Immature natural killer cell (primary cell): ENCODE results near the gene RAET1L. TPM values are rescaled to one million over a fixed set of nuclear protein-coding genes. Genes with fewer than 3 reads are reported as not detected.
"Not testable (repeated sequence)": the region's sequence is repeated elsewhere in the genome, so short reads cannot be mapped to it uniquely, and the experiment has no call there.

Source experiments
- DNase-seq, 3 donors: peaks; one replicate each; pipeline ENCODE4 v3.0.0; 2022; ENCODE audit warnings: mixed read lengths in 1 of 3
- H3K27ac Mint-ChIP-seq, 6 donors: one replicate each; pipeline ENCODE4 v1.8.0; 2020; ENCODE audit warnings: mixed read lengths in 6 of 6, mild to moderate bottlenecking in 5 of 6, inconsistent platforms in 4 of 6, moderate library complexity in 3 of 6
- H3K27me3 Mint-ChIP-seq, 3 donors: one replicate each; pipeline ENCODE4 v1.8.0; 2020 to 2021; ENCODE audit warnings: low read depth in 3 of 3, mild to moderate bottlenecking in 3 of 3, mixed read lengths in 3 of 3, moderate library complexity in 3 of 3, inconsistent platforms in 1 of 3
- H3K36me3 Mint-ChIP-seq, 3 donors: one replicate each; pipeline ENCODE4 v1.8.0; 2020; ENCODE audit warnings: mixed read lengths in 3 of 3, inconsistent platforms in 2 of 3, mild to moderate bottlenecking in 2 of 3
- H3K4me1 Mint-ChIP-seq, 2 donors: one replicate each; pipeline ENCODE4 v1.8.0; 2020; ENCODE audit warnings: inconsistent platforms in 2 of 2, mild to moderate bottlenecking in 2 of 2, mixed read lengths in 2 of 2, moderate library complexity in 1 of 2
- H3K4me3 Mint-ChIP-seq, 5 donors: one replicate each; pipeline ENCODE4 v1.8.0; 2020; ENCODE audit warnings: mild to moderate bottlenecking in 5 of 5, mixed read lengths in 5 of 5, inconsistent platforms in 3 of 5, moderate library complexity in 3 of 5
- H3K9me3 Mint-ChIP-seq, 6 donors: one replicate each; pipeline ENCODE4 v1.8.0; 2020; ENCODE audit warnings: mild to moderate bottlenecking in 6 of 6, mixed read lengths in 6 of 6, inconsistent platforms in 4 of 6, moderate library complexity in 3 of 6
- polyA plus RNA-seq, 3 donors: library from polyadenylated mRNA; unstranded; fragments of 300-500 nt; fragmentation: Illumina TruSeq; gene quantifications; one replicate each; pipeline ENCODE4 v1.2.3, GENCODE V29; 2021

Gene RAET1L
- polyA plus RNA-seq, 3 donors from 2014 or later: not detected

- peaks cover 0 to 2% (median 0%) of the 10 kb centered on the region in 6 donors for H3K9me3 Mint-ChIP-seq
- H3K36me3 Mint-ChIP-seq: peaks cover 0 to 5% (median 3%) of the 10 kb centered on the region in 3 donors
- H3K4me1 Mint-ChIP-seq: peaks cover 6 to 7% of the 10 kb centered on the region in 2 donors
- no peak for DNase-seq
- H3K4me3 Mint-ChIP-seq: peak overlapping the region in 4 of 5 donors; percentile 53 to 77 (median 60)
- H3K27ac Mint-ChIP-seq: no peak overlapping the region
- peaks cover 22 to 32% (median 31%) of the 10 kb centered on the region in 3 donors for H3K27me3 Mint-ChIP-seq
Measured at GRCh38 chr6:150037526-150038201, 12.3 kb upstream of the RAET1L start.

DNA sequence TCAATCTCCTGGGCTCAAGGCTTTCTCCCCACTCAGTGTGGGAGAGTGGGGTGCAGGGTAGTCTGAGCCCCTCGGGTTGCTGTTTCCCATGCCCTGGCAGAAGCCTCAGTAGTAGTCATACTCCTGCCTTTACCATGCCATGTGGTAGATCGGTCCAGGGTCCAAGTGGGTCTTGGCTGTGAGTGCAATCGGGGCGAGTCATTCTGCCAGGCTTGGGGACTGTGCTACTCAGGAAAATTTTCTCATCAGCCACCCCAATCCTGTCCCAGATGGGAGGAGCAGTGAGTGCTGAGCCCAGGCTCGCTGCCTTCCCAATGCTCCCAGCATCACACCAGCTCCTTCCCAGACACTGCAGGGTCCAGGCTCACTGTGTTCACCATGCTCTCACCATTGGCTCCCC lies 10.7 kb upstream of the RAET1L start:
- Mint-ChIP-seq H3K36me3 (peaks cover 0 to 5% (median 3%) of the 10 kb centered on the region in 3 donors), H3K4me1 (peaks cover 6 to 7% of the 10 kb centered on the region in 2 donors), H3K27me3 (peaks cover 19 to 33% (median 21%) of the 10 kb centered on the region in 3 donors), H3K4me3 (no peak overlapping the region), H3K9me3 (peaks cover 0 to 2% (median 0%) of the 10 kb centered on the region in 6 donors), H3K27ac (no peak overlapping the region)
- DNase-seq: no peak

DNA sequence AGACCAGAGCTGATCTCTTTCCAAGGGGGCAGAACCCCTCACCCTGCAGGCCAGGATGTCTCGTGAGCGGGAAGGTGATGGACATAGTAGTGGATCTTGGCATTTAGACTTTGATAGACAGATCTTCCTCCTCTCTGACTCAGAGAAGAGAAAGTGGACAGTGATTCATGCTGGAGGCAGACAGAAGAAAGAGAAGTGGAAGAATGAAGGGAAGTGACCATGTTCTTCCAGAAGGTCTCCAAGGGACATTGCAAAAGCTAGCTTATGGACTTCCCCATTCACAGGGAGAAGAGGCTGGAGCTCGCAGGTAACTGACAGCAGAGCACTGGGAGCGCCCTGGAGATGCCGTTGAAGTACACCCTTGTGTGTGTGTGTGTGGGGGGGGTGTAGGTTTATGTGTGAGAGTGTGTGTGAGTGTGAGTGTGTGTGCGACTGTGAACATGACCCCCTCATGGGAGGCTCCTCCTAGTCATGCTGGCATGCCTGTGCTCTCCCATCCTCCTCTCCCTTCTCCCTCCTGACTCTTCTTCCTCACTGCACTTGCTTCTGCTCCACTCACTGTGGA lies 8.0 kb upstream of the RAET1L start:
- DNase-seq: no peak
- peaks cover 6 to 7% of the 10 kb centered on the region in 2 donors for H3K4me1 Mint-ChIP-seq
- H3K9me3 Mint-ChIP-seq: peaks cover 0 to 2% (median 0%) of the 10 kb centered on the region in 6 donors
- peaks cover 0 to 5% (median 3%) of the 10 kb centered on the region in 3 donors for H3K36me3 Mint-ChIP-seq
- H3K27ac Mint-ChIP-seq: no peak overlapping the region
- peaks cover 9 to 21% (median 11%) of the 10 kb centered on the region in 3 donors for H3K27me3 Mint-ChIP-seq
- no peak overlapping the region for H3K4me3 Mint-ChIP-seq

DNA sequence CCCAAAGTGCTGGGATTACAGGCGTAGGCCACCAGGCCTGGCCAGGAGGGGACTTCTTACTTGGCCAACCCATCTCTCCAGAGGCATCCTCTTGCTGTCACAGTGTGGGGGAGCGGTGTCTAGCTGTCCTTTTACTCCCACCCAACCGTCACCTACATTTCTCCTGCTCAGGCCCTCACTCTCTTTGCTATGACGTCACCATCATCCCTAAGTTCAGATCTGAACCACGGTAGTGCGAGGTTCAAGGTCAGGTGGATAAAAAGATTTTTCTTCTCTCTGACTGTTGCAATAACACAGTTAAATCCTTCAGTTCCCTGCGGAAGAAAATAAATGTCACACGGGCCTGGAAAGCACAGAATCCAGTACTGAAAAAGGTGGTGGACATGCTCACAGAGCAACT lies 7.3 kb upstream of the RAET1L start:
- H3K4me3 Mint-ChIP-seq: no peak overlapping the region
- peaks cover 11 to 21% (median 15%) of the 10 kb centered on the region in 3 donors for H3K27me3 Mint-ChIP-seq
- H3K27ac Mint-ChIP-seq: no peak overlapping the region
- H3K4me1 Mint-ChIP-seq: peaks cover 6 to 7% of the 10 kb centered on the region in 2 donors
- peaks cover 0 to 2% (median 0%) of the 10 kb centered on the region in 6 donors for H3K9me3 Mint-ChIP-seq
- H3K36me3 Mint-ChIP-seq: peaks cover 0 to 5% (median 3%) of the 10 kb centered on the region in 3 donors
- DNase-seq: no peak

- Mint-ChIP-seq H3K4me1 (no peaks in the 10 kb centered on the region), H3K36me3 (no peaks in the 10 kb centered on the region), H3K4me3 (no peak overlapping the region), H3K27ac (no peak overlapping the region), H3K9me3 (peaks cover 0 to 2% (median 0%) of the 10 kb centered on the region in 6 donors), H3K27me3 (peaks cover 1 to 19% (median 15%) of the 10 kb centered on the region in 3 donors)
- DNase-seq: no peak
Measured at GRCh38 chr6:150030611-150031010, 5.3 kb upstream of the RAET1L start.

DNA sequence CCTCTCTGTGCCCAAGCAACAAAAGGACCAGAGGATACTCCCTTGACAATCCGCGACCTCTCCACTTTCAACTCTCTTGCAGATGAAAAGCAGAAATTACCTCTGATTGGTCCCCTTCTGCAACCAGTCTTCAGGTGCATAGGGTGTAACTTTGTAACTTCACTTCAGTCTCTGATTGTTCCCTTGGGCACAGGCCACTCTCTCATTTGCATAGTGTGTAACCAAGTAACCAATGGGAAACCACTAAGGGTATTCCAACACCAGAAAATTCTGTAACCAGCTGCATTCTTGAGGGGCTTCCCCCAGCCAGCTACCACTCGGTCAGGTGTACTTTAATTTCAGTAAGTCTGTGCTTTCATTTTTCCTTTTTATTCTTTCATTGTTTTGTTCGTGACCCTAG lies 4.4 kb upstream of the RAET1L start:
- Mint-ChIP-seq H3K9me3 (peaks cover 0 to 2% (median 0%) of the 10 kb centered on the region in 6 donors), H3K4me1 (no peaks in the 10 kb centered on the region), H3K27me3 (peaks cover 6 to 20% (median 17%) of the 10 kb centered on the region in 3 donors), H3K27ac (no peak overlapping the region), H3K36me3 (no peaks in the 10 kb centered on the region), H3K4me3 (no peak overlapping the region)
- no peak for DNase-seq

DNA sequence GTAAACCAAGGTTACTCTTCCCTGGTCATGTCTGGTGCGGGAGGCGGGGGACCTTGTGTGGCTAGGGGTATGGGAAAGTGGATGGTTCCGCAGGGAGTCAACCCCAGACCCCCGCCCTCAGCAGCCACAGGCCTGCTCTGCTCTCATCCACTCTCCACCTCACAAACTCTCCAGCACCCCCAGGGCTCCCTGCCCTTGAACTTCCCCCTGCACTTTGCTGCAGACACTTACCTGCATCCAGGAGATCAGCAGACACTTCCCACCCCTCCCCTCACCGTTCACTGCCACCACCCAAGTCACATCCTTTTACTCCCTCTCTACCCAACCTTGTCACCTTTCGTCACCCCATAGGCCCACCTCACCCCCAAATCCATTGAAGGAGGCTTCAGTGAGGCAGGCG lies 3.9 kb upstream of the RAET1L start:
- Mint-ChIP-seq H3K36me3 (no peaks in the 10 kb centered on the region), H3K4me1 (no peaks in the 10 kb centered on the region), H3K27ac (no peak overlapping the region), H3K27me3 (peaks cover 6 to 20% (median 18%) of the 10 kb centered on the region in 3 donors), H3K9me3 (peaks cover 0 to 2% (median 0%) of the 10 kb centered on the region in 6 donors), H3K4me3 (no peak overlapping the region)
- DNase-seq: no peak

DNA sequence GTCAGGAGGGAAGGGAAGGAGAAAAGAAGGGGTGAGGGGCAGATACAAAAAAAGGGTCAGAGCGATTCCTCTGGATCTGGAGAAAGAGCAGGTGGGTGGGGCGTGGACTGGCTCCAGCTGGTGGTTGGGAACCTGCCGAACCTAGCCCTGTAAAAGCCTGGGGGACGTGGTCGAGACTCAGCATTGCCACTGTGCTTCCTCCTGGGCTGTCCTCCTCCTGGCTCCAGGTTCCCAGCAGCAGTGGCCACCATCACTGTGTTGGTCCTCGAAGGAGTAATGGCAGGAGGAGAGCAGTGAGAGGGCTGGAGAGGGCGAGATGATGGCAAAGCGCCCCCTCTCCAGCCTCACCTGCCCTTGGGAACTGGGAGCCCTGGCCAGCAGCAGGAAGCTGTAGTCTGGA lies 3.5 kb upstream of the RAET1L start:
- H3K27me3 Mint-ChIP-seq: peaks cover 9 to 20% (median 18%) of the 10 kb centered on the region in 3 donors
- H3K36me3 Mint-ChIP-seq: no peaks in the 10 kb centered on the region
- no peak overlapping the region for H3K27ac Mint-ChIP-seq
- peaks cover 0 to 2% (median 0%) of the 10 kb centered on the region in 6 donors for H3K9me3 Mint-ChIP-seq
- H3K4me3 Mint-ChIP-seq: no peak overlapping the region
- DNase-seq: no peak
- no peaks in the 10 kb centered on the region for H3K4me1 Mint-ChIP-seq

- H3K4me3 Mint-ChIP-seq: no peak overlapping the region
- no peak overlapping the region for H3K27ac Mint-ChIP-seq
- H3K27me3 Mint-ChIP-seq: peaks cover 13 to 21% (median 17%) of the 10 kb centered on the region in 3 donors
- peaks cover 0 to 3% (median 0%) of the 10 kb centered on the region in 6 donors for H3K9me3 Mint-ChIP-seq
- no peaks in the 10 kb centered on the region for H3K36me3 Mint-ChIP-seq
- no peaks in the 10 kb centered on the region for H3K4me1 Mint-ChIP-seq
- no peak for DNase-seq
Measured at GRCh38 chr6:150027806-150028565, 2.7 kb upstream of the RAET1L start.

DNA sequence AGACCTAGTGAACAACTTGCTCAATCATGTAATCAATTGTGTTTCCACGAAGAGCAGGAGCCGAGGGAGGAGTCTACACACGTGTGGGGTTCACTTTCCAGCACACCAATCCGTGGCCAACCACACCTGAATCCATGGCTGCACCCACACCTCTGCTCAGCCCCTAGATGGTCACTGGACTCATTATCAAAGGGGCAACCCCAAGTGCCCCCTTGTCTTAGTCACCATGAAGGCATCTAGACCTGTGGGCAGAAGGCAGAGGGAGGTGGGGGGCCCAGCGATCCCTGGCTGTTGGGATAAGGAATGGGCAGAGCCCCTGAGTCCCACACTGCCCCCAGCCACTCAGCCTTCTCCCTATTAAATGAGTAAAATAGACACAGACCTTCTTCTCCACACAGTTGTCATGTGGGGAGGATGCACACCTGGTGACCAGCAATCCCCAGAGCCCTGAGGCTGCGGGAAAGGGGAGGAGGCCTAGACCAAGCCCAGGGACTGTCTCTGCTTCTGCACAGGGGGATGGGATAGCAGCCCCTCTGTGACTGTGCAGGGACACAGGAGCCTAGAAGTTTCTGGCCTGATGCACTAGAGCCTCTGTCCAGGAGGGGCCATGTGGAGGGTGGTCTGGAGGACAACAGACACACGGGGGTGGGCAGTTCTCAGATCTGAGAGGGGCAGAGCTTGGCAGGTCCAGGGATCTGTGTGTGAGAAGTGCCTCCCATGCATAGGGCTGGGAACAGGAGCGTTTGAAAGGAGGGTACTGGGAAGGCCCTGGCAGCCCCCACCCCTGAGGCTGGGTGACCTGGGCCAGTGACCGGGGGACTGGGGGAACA lies 1.9 kb upstream of the RAET1L start:
- H3K27ac Mint-ChIP-seq: no peak overlapping the region
- H3K4me1 Mint-ChIP-seq: no peaks in the 10 kb centered on the region
- H3K4me3 Mint-ChIP-seq: no peak overlapping the region
- no peaks in the 10 kb centered on the region for H3K36me3 Mint-ChIP-seq
- peaks cover 13 to 21% (median 15%) of the 10 kb centered on the region in 3 donors for H3K27me3 Mint-ChIP-seq
- peaks cover 0 to 3% (median 0%) of the 10 kb centered on the region in 6 donors for H3K9me3 Mint-ChIP-seq
- no peak for DNase-seq

GRCh38 chr6:150024646-150025155 lies 631 bp downstream of the RAET1L start:
- Mint-ChIP-seq H3K36me3 (no peaks in the 10 kb centered on the region), H3K27me3 (peaks cover 11 to 21% (median 13%) of the 10 kb centered on the region in 3 donors), H3K9me3 (peaks cover 0 to 3% (median 0%) of the 10 kb centered on the region in 6 donors), H3K4me1 (no peaks in the 10 kb centered on the region), H3K4me3 (no peak overlapping the region), H3K27ac (no peak overlapping the region)
- no peak for DNase-seq

DNA sequence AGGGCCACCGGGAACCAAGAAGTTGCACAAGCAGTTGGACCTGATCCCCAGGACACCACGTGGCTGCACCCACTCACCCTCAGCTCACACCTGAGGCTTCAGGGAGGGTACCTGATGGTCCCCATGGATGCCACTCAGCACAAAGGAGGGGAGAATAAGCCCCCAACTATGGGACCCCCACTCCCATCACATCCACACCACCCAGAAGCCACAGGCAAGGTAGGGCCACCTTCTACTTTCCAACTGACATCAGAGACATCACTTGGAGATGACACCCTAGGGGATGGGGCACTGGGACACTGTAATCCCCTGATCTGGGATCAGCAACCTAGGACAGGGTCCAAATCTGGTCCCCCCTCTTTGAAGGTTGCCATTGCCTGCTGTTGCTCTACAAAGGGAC lies 1.3 kb downstream of the RAET1L start:
- peaks cover 12 to 21% (median 15%) of the 10 kb centered on the region in 3 donors for H3K27me3 Mint-ChIP-seq
- not testable (repeated sequence) for DNase-seq, H3K27ac Mint-ChIP-seq, H3K9me3 Mint-ChIP-seq, H3K4me1 Mint-ChIP-seq, H3K4me3 Mint-ChIP-seq, H3K36me3 Mint-ChIP-seq

GRCh38 chr6:150021870-150022269 lies 3.5 kb downstream of the RAET1L start:
- not testable (repeated sequence) for H3K4me1 Mint-ChIP-seq, H3K36me3 Mint-ChIP-seq, H3K27ac Mint-ChIP-seq, H3K4me3 Mint-ChIP-seq, H3K9me3 Mint-ChIP-seq, DNase-seq
- peaks cover 12 to 18% (median 18%) of the 10 kb centered on the region in 3 donors for H3K27me3 Mint-ChIP-seq
